Glomerular endothelial cell (primary cell): ENCODE data around the gene CD93. TPM values are rescaled to one million over a fixed set of nuclear protein-coding genes. Genes with fewer than 3 reads are reported as not detected.

Source experiments
- DNase-seq: peaks from one replicate; pipeline ENCODE4 v3.0.0-alpha.2; 2011; ENCODE audit warnings: low read depth, low spot score; ENCODE audit errors: extremely low read depth
- total RNA-seq: library from RNA; depleted of rRNA; stranded (reverse); fragments of >200 nt; gene quantifications from 2 replicates; pipeline ENCODE4 v1.2.3, GENCODE V29; 2015

The CD93 gene
- total RNA-seq, 1 donor from 2014 or later: 1,041 TPM

DNA sequence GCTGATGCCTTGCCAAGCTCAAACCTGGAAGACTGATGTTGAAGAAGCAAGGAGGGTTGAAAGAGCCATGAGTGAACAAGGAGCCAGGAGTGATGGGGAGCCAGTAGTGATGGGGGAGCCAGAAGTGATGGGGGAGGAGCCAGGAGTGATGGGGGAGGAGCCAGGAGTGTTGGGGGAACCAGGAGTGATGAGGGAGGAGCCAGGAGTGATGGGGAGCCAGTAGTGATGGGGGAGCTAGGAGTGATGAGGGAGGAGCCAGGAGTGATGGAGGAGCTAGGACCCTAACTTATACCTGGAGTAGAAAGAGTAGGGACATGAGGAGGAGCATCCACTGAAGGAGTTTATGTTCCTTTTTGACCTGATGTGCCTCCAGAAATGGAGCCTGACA is 14.6 kb upstream of the CD93 start:
- no peak for DNase-seq

DNA sequence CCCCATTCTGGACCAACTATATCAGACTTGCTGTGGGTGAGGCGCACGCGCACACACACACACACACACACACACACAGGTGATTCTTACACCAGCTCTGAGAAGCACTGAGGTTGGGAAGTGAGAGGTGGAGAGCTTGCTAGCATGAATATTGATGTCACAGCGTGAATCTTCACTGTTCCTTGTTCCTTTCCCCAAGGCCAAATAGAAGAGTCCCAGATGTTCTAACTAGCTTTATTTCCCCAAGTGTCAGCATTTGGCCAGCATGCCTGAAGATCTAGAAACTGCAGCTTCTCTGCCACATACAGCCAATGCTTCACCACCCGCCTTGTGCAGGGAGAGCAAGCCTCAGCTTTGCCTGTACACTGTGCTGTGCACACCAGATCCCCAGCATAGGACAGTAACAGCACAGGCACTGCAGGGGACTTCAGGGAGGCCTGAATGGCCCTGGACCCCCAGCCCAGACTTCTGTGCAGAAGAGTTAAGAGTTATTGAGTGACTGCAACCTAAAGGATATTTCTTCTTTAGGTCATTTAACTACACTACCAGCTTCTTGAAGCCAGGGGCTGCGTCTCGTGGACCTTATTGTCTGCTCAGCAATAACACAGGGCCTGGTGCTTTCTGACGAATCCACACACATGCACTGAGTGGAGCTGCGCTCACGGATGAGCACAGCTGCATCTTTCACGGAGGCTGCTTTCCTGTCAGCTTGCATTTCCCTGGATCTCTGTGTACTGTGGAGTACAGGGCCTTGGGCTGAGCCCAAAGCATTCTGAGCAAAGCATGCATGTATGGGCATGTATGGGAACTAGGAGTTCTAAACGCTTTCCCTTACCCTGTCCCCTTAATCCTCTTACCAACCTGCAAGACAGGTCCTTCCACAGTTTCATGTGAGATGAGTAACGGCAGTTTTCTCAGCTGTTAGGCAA is 13.9 kb upstream of the CD93 start:
- no peak for DNase-seq

DNA sequence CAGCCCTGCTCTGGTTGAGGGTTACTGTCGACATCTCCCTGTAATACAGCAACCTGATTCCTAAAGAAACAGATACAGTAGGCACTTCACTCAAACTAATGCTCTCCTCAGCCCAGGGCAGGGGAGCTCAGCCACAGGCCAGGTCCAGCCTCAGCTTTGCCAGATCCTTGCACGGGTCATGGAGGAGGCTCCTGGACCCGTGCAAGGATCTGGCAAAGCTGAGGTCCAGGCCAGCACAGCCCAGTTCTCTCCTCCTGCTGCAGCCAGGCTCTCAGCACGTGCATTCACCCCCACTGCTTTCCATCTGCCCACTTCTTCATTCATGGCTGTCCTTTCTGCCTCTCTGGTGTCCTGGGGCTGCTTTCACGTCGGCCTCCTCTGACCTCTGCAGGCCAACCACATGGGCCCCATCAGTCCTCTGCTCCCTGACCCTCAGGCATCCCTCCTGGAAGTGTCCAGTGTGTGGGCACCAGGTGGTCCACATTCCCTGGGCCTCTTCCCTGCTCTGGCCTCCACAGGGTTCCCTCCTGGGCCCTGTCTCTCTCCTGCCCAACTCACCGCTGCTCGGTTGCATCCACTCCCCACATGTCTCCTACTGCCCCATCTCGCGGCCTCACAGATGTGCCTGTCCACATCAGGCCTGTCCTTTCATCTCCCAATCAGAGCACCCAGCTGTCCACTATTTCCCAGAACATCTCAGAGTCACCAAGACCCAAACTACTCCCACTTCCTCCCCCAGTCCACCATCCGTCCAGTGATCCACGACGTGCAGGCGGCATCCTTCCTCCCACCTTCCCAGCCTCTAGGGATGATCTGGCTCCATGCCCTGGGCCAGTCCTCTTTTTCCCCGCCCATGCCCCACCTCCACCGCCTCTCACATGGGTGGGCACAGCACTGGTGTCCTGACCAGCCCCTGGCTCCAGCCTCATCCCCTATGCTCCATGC is 11.8 kb upstream of the CD93 start:
- DNase-seq: no peak

DNA sequence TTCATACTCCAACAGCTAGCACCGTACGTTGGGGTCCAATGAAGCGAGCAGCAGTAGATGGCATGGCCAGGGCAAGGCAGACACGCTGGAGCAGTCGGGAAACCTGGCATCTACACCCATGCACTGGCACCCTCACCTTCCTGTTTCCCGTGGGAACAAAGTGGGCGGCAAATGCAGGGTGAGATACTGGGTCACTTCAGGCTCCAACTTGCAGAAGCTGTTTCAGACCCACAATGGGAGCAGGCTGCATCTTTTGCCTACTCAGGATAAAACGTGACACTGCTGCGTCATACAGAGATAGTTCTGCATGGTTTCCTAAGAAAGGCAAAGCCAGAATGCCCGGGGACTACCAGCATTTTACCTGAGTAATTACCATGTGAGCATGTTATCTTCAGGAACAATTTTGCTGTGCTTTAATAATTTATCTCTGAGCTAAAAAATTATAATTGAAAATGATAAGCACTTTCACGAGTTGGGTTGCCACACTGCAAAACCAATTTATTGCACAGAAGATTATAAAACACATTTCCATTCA is 10.9 kb upstream of the CD93 start:
- DNase-seq: no peak

DNA sequence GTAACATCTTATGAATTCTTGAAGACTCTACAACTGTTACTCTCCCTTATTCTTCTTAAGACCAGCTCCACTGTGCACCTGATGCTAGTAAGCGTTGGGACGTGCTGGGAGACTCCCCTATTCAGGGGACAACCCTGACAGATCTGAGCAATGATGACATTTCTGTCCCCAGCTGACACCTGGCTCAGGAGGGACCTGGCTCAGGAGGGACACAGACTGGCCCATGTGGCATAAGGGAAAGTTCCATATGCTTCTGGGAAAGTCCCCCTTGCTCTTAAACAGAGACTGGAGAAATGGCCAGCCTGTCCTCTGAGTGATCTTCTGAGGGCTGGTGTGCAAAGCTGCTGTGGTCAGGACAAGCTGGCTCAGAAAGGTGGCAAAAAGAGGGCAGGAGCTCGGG is 10.0 kb upstream of the CD93 start:
- no peak for DNase-seq

DNA sequence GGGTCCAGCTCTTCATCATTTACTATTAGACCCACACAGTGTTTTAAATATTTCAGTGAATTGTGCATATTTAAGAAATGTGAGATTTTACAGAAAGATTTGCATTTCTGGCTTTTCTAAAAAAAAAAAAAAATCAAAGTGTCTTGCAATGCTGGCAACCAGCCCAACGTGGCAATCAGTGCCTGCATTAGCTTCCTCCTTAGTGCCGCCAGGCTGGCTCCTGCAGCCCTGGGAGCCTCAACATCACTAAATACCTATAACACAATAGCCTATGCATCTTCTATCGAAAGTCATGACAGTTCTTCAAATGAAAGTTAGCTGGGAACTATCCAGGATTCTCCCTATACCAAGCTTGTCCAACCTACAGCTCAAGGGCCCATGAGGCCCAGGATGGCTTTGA is 9.4 kb upstream of the CD93 start:
- DNase-seq: no peak

DNA sequence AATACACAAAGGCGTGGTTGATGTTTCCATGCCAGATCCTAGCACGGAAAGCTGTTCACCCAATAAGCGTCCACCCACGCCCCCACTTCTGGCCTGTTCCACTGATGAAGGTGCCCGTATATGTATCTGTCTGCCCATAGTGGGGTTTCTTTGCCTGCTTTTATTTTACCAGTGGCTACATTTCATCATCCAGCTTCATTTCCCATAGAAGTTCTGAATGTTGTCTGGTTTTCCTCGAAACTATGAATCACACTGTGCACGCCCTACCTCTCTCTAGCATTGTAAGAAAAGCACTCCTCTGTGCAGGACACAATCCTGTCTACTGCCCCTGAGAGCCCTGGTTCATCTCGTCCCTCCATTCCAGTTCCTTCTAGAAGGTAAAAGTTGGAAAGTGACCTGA is 8.8 kb upstream of the CD93 start:
- no peak for DNase-seq

DNA sequence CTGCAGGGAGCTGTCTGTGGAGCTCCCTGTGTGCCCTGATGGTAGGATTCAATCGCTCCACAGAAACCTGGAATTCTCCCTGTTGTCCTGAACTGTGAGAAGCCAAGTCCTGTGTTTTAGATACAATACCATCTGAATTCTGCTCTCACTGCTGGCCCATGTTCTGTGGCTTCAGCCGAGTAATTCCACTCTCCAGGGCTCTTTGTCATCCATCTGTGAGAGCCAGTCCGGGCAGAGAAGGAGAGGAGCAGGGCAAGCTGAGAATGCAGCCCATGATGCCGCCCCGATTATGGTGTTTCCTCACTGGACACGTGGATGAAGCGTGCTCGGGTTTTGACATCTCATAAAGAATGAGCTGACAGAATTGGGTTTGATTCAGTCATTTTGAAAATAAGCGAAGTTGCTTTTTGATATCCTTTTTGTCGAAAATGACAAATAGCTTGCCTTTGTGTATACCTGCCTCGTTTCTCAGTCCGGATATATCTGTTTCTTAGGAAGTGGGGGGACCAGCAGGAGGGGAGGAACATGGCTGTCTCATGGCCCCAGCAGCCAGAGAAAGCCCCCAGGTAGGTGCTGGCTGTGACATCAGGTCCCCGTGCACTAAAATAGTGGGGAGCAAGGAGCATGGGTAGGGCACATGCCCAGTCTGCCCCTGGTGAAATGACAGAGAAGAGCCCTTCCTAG is 8.2 kb upstream of the CD93 start:
- no peak for DNase-seq

DNA sequence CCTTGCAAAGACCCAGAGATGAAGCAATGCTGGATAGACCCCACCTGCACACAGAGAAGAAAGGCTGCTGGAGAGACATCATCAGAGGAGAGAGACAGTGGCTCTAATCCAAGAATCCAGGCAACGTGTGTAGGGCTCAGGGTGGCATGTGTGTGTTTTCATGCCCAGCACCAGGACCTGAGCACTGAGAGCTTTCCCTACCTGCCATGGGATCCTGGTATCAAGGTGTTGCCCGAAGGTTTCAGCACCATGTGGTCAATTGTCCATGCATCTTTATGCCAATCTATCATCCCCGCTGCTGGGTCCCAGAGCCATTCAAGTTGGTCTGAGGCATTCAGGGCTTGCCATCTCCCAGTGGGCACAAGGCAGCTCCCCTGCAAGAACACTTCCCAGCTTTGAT is 7.5 kb upstream of the CD93 start:
- no peak for DNase-seq

DNA sequence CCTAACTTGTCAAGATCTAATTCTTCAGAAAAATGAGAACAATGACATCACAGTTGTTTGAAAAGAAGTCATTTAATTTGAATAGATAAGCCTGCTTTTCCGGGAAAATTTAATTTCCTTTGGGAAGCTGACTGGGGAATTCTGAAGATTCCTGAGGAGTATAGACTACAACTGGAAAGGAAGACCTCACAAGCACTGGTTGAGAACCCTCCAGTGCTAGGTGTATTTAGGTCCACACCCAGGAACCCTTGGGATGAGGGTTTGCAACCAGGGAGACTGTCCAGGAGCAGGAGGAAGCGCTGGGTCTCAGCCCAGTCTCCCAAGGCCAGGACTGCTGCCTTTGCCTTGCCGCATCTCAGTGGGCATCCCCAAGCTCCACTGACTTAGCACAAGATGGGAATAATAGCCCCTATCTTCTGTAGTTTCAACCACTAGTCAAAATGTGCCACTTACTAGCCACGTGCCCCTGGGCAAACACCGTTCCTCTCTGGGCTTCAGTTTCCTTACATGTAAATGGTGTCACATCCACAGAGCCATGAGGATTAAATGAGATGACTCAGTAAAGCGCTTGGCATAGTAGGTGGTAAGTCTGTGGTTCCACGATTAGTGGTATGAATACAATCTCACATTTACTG is 6.9 kb upstream of the CD93 start:
- DNase-seq: no peak

DNA sequence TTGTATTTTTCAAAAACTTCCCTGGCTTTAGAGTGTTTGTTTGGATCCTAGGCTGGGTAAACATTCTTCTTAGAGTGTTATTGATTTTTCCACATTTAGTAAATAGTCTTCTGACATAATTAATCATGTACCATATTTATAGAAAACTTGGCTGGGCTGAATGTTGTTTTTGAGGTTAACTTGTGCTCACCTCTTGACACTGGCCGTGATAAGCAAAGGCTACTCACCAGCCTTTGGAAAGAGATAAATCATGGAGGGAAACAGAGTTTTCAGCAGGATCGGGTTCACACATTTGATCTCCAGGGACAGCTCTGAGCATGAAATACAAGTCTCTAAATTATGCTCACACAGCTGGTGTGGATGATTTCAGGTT is 6.2 kb upstream of the CD93 start:
- no peak for DNase-seq

DNA sequence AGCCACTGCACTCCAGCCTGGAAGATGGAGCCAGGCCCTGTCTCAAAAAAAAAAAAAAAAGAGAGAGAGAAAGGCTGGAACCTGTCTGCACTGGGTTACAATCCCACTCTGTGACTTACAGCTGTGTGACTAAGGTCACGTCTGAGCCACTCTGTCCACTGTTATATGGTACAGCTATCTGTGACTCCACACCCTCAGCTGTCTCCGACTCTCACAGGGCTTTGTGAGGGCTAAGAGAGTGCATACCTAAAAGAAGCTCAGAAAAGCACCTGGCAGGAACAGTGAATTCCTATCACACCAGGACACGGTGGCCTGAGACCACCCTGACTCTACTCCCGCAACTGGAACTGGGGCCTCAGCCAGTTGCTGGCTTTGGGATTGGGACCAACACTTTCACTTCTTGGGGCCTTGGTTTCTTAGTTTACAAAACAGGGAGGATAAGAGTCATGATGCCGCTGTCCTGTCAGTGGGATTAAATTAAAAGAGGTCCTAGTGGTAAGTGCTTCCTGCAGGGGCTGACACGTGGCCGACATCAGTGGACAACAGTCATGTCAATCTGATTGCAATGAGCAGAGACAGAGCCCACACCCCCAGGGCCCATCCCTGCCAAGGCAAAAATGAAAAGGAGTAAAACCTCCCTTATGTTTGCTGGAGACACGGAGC is 5.7 kb upstream of the CD93 start:
- DNase-seq: no peak

DNA sequence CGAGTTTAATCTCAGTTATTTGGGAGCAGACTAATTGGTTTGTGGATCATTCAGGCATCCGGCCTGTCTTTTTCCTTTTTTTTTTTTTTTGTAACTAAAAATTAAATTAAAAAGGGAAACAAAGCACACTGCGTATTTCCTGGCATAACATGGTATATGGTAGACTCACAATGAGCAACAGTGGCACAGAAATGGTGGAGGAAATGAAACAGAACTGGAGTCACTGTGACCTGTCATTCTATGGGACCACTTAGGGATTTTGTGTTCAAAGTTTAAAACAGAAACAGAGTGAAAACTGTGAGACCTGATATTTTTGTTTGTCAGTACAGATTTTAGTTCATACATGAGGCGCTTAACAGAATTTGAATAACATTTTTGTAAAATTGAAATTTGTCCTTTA is 4.8 kb upstream of the CD93 start:
- DNase-seq: no peak

DNA sequence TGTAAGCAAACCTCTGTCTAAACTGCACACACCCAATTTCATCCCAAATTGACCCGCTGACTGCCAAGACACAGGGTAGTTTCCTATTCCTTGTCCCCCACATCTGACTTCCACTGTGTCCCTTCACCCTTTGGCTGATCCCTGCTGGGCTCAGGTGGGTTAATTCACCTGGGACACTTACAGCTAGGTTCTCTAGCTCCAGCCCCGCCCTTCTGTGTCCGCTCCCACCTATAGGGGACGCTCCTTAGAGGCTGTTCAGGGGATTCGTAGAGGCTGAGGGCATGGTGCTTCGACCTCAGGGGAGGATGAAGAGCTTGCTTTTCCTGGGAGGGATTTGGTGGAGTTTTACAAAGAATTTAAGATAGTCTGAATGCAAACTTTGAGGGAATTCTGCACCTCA is 4.0 kb upstream of the CD93 start:
- no peak for DNase-seq

DNA sequence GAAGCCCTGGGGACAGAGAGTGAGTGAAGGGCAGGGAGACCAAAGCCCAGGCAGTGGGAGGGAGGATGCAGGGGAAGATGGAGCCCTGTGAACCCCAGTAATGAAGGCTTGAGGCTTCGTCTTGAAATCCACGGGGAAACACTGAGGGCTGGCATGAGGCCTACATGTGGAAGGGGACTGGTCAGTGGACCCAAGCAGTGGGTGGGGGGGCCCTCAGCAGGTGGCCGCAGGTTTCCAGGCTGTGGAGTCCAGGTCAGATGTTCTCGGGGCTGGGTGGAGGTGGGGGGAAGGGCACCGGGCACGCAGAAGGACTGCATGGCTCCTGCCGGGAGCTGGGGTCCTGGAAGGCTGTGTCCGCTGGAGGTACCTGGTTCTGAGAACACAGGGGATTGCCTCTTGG is 2.7 kb upstream of the CD93 start:
- no peak for DNase-seq

DNA sequence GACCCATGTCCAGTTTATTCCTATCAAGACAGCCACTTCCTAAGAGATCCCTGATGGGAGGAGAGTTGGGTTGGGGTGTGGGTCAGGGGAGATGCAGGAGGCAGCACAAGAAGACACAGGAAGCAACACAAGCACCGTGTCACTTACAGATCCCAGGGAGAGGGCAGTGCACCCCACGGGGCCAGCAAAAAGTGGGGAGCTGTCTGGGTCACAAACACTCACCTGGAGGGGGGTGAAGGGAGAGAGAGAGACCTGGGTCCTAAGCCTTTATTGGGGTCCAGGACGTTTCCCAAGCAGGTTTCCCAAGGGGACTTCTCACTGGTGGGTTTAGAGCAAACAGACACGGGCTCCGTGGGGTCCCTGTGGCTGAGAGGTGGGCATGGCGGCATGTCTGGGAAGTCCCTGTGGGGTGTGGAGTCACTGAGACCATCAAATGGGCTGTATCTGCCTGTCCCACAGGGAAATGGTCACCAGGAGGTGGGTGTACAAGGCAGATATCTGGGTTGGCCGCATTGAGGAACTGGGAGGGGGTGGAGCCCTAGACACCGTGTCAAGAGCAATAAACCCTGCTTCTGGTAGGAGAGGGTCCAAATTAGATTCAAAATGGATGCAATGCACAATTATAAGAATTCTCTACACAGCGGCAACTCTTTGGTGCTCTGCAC is 1.6 kb upstream of the CD93 start:
- no peak for DNase-seq

DNA sequence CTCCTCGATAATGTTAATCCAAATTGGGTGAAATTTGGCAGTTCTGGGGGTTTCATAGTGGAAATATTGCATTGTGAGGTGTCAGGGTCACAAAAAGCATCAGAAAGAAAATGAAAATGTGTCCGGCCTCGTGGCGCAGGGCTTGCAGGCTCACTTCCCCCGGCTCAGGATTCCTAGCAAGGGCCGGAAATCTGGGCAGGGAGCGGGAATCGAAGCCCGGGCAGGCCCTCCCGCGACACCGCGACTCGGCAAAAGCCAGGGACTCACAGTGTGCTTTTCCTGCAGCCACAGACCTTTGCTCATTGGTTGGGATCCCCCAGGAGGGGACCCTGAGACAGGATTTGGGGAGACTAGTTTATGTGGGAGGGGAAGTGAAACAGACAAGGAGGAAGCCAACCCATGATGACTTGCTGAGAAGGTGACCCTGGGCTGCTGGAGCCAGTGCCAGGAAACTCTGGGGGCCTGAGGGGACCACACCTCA is 847 bp upstream of the CD93 start:
- no peak for DNase-seq

DNA sequence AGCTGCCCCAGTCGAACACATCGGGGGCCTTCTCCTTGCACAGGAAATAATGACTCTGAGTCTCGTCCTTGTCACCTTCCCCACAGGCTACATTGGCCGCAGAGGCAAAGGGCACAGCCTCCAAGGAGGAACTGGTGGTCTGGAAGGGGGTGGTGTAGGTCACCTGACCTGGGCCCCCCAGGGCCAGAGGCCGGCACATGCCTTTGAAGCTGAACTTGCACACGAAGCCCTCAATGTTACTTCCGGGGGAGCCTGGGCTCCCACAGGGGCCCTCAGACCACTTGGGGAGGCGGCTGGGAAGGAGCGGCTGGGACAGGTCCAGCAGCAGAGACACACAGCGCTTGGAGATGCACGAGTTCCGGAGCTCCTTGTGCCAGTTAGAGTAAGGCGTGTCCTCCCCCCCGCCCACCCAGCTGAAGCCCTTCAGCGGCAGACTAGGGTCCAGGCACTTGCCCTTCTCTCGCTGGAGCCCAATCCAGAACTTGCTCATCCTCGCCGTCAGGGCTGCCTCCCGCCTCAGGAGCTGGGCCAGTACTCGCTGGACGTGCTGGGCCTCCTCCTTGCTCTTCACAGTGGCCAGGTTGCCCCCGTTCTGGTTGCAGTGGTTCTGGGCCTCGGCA is 578 bp downstream of the CD93 start:
- DNase-seq: no peak

DNA sequence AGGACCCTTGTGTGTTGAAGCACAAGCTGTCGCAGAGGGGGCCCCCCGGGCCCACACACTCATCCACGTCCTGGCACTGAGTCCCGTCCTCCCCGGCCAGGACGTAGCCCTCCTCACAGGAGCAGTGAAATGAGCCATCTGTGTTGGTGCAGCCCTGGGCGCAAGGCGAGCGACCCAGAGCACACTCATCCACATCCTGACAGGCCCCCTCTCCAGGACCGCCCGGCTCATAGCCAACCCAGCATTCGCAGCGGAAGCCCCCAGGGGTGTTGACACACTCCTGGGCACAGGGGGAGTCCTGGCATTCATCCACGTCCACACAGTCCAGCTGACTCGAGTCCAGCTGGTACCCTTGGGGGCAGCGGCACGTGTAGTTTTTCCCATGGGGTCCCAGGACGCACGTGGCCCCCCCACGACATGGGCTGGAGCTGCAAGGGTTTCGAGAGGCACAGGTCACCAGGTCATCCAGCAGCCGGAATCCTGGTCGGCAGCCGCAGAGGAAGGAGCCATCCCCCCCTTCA is 1.2 kb downstream of the CD93 start:
- DNase-seq: no peak
